HCT116 (cell line): ENCODE measurements around the gene CLN6. TPM values are rescaled to one million over a fixed set of nuclear protein-coding genes. Genes with fewer than 3 reads are reported as not detected.

Experiments used
- ATAC-seq: fragments of 200-7000 bp; cut with Tn5 transposase; 2 replicates; pipeline ENCODE4 v1.9.1; 2020; ENCODE audit warnings: mild to moderate bottlenecking, moderate library complexity
- BruUV-seq: library from RNA; stranded (reverse); fragments of 400-500 nt; replicated peaks from 2 replicates; lab custom pipeline; 2021; lab: Mats Ljungman, UMichigan
- CTCF ChIA-PET: fragments of 300-600 bp; sonication (Branson Sonifier 250); formaldehyde crosslinking; loops from one replicate; lab custom pipeline; 2021; ENCODE audit warnings: antibody characterized with exemption; lab: Charles Lee
- POLR2A ChIA-PET: fragments of 300-600, 350-600 bp; sonication (Branson Sonifier 250); formaldehyde crosslinking; loops from one replicate; lab custom pipeline; 2021; ENCODE audit warnings: antibody characterized with exemption; lab: Charles Lee
- RAD21 ChIA-PET, 2 experiments: fragments of 300-600 bp; sonication (Branson Sonifier 250); formaldehyde crosslinking; loops; one replicate each; lab custom pipeline; 2023; ENCODE audit warnings: low total read pairs in 2 of 2; ENCODE audit not compliant: uncharacterized antibody in 2 of 2, unreplicated experiment in 2 of 2, low non-redundant PET in 1 of 2; lab: Charles Lee
- DNase-seq: peaks from one replicate; pipeline ENCODE4 v3.0.0-alpha.2; 2010; ENCODE audit warnings: low read depth, low spot score
- H2AFZ ChIP-seq: fragments of 200-600 bp; shearing (Covaris generic), sonication (generic); 2 replicates; pipeline ENCODE4 v1.6.1; 2017; ENCODE audit warnings: low read depth, mixed run types, mixed read lengths, antibody characterized with exemption, low read length; ENCODE audit not compliant: poor library complexity, severe bottlenecking
- H3K27ac ChIP-seq: 2 replicates; pipeline ENCODE4 v1.5.1; 2012; ENCODE audit warnings: low read depth, low read length
- H3K27me3 ChIP-seq: fragments of 200-600 bp; sonication (generic); 2 replicates; pipeline ENCODE4 v1.6.1; 2016; ENCODE audit warnings: mixed run types, low read length, mixed read lengths; ENCODE audit not compliant: insufficient read depth
- H3K36me3 ChIP-seq, 2 experiments: fragments of 200-500 bp in 1 of 2; fragments of 200-600 bp in 1 of 2; sonication (Bioruptor generic) in 1 of 2; sonication (generic) in 1 of 2; 2 replicates each; pipeline versions ENCODE4 v1.5.1 to v1.6.1; 2014 to 2016; ENCODE audit warnings: low read length in 2 of 2, inconsistent platforms in 1 of 2, mixed read lengths in 1 of 2, mixed run types in 1 of 2; ENCODE audit not compliant: insufficient read depth in 2 of 2, control insufficient read depth in 1 of 2
- H3K4me1 ChIP-seq, 2 experiments: fragments of 200-600 bp in 1 of 2; sonication (generic) in 1 of 2; 2 replicates each; pipeline versions ENCODE4 v1.5.1 to v1.6.1; 2012 to 2017; ENCODE audit warnings: low read length in 2 of 2, inconsistent platforms in 1 of 2, mild to moderate bottlenecking in 1 of 2, mixed read lengths in 1 of 2, mixed run types in 1 of 2, moderate library complexity in 1 of 2; ENCODE audit not compliant: insufficient read depth in 2 of 2, control insufficient read depth in 1 of 2
- H3K4me2 ChIP-seq: fragments of 200-600 bp; sonication (generic); 2 replicates; pipeline ENCODE4 v1.6.1; 2017; ENCODE audit warnings: mixed run types, low read length, mixed read lengths
- H3K4me3 ChIP-seq, 2 experiments: fragments of 200-600 bp in 1 of 2; sonication (generic) in 1 of 2; replicated peaks in 1 of 2; 2 replicates each; pipeline ENCODE4 v1.5.1; 2011 to 2016; ENCODE audit warnings: low read length in 2 of 2, control low read depth in 1 of 2, low read depth in 1 of 2, mild to moderate bottlenecking in 1 of 2, mixed read lengths in 1 of 2, mixed run types in 1 of 2
- H3K79me2 ChIP-seq: fragments of 200-600 bp; sonication (generic); 2 replicates; pipeline ENCODE4 v1.6.1; 2017; ENCODE audit warnings: mild to moderate bottlenecking, mixed run types, low read length, moderate library complexity, mixed read lengths; ENCODE audit not compliant: insufficient read depth
- H3K9ac ChIP-seq: fragments of 200-600 bp; sonication (generic); 2 replicates; pipeline ENCODE4 v1.6.1; 2016; ENCODE audit warnings: low read length, mixed read lengths
- H3K9me2 ChIP-seq: fragments of 200-600 bp; sonication (generic), shearing (Covaris generic); 2 replicates; pipeline ENCODE4 v1.6.1; 2017; ENCODE audit warnings: mixed run types, mild to moderate bottlenecking, moderate library complexity; ENCODE audit not compliant: insufficient read depth
- H3K9me3 ChIP-seq, 2 experiments: fragments of 200-500 bp in 1 of 2; fragments of 200-600 bp in 1 of 2; sonication (Bioruptor generic) in 1 of 2; sonication (generic) in 1 of 2; 2 replicates each; pipeline ENCODE4 v1.6.1; 2014 to 2017; ENCODE audit warnings: low read length in 2 of 2, mixed read lengths in 2 of 2, inconsistent platforms in 1 of 2, low read depth in 1 of 2, mild to moderate bottlenecking in 1 of 2, mixed run types in 1 of 2, moderate library complexity in 1 of 2; ENCODE audit not compliant: control insufficient read depth in 1 of 2, insufficient read depth in 1 of 2
- H4K20me1 ChIP-seq: fragments of 200-600 bp; sonication (generic), shearing (Covaris generic); 2 replicates; pipeline ENCODE4 v1.6.1; 2017; ENCODE audit warnings: mixed run types, mild to moderate bottlenecking, moderate library complexity; ENCODE audit not compliant: insufficient read depth
- CEBPB ChIP-seq: IDR thresholded peaks from 2 replicates; pipeline ENCODE4 v1.6.1; 2012; ENCODE audit warnings: low read depth
- EGR1 ChIP-seq: IDR thresholded peaks from 2 replicates; pipeline ENCODE4 v1.6.1; 2012; ENCODE audit warnings: low read depth
- EZH2phosphoT487 ChIP-seq: fragments of 200-600 bp; IDR thresholded peaks from 2 replicates; pipeline ENCODE4 v1.6.1; 2018; ENCODE audit warnings: antibody characterized with exemption, borderline replicate concordance
- FOSL1 ChIP-seq: IDR thresholded peaks from 2 replicates; pipeline ENCODE4 v1.6.1; 2012; ENCODE audit warnings: low read depth
- JUND ChIP-seq: IDR thresholded peaks from 2 replicates; pipeline ENCODE4 v1.6.1; 2012
- RAD21 ChIP-seq: IDR thresholded peaks from 2 replicates; pipeline ENCODE4 v1.6.1; 2012; ENCODE audit warnings: low read depth, mild to moderate bottlenecking
- SIN3A ChIP-seq: IDR thresholded peaks from 2 replicates; pipeline ENCODE4 v1.6.1; 2012; ENCODE audit warnings: low read depth
- SRF ChIP-seq: IDR thresholded peaks from 2 replicates; pipeline ENCODE4 v1.6.1; 2012; ENCODE audit warnings: low read depth
- TCF7L2 ChIP-seq: IDR thresholded peaks from 2 replicates; pipeline ENCODE4 v1.7.0; 2011; ENCODE audit warnings: borderline replicate concordance, inconsistent platforms; ENCODE audit not compliant: insufficient read depth, insufficient read length; ENCODE audit errors: extremely low read depth
- YY1 ChIP-seq: IDR thresholded peaks from 2 replicates; pipeline ENCODE4 v1.6.1; 2011; ENCODE audit warnings: low read length, low read depth, moderate library complexity, mild to moderate bottlenecking; ENCODE audit not compliant: insufficient replicate concordance; ENCODE audit errors: extremely low read depth
- ZFX ChIP-seq: fragments of 450-650 bp; IDR thresholded peaks from 2 replicates; pipeline ENCODE4 v1.6.1; 2017
- ZNF274 ChIP-seq: fragments of 200-500 bp; sonication (Bioruptor generic); IDR thresholded peaks from 2 replicates; pipeline ENCODE4 v1.6.1; 2014; ENCODE audit warnings: mild to moderate bottlenecking, low read depth, low read length, inconsistent platforms
- intact Hi-C: fragments of 100-400 bp; cut with micrococcal nuclease; formaldehyde crosslinking; loops from 2 replicates; pipeline ENCODE4 v1.10.0; 2022
- total RNA-seq: library from RNA; stranded (reverse); gene quantifications from one replicate; pipeline ENCODE4 v1.2.1, GENCODE V29; 2021; ENCODE audit not compliant: unreplicated experiment
- TF ChIP-seq, protein P1 (sequence below), 3 experiments: fragments of 200-600 bp in 1 of 3; sonication (generic) in 1 of 3; IDR thresholded peaks in 2 of 3; conservative IDR thresholded peaks in 1 of 3; 2 replicates each; pipeline ENCODE4 v1.5.1; 2012 to 2017; ENCODE audit warnings: low read depth in 2 of 3, low read length in 2 of 3, antibody characterized with exemption in 1 of 3, borderline replicate concordance in 1 of 3, control low read depth in 1 of 3, mild to moderate bottlenecking in 1 of 3, mixed read lengths in 1 of 3, mixed run types in 1 of 3, moderate library complexity in 1 of 3; ENCODE audit not compliant: insufficient read depth in 1 of 3
- TF ChIP-seq, protein P2 (sequence below): IDR thresholded peaks from 2 replicates; pipeline ENCODE4 v1.6.1; 2012
- TF ChIP-seq, protein P3 (sequence below): IDR thresholded peaks from 2 replicates; pipeline ENCODE4 v1.6.1; 2012
- TF ChIP-seq, protein P4 (sequence below): IDR thresholded peaks from 2 replicates; pipeline ENCODE4 v1.6.1; 2012; ENCODE audit warnings: low read depth

Gene CLN6
- total RNA-seq, 1 experiment from 2014 or later, result 44.1 TPM

DNA sequence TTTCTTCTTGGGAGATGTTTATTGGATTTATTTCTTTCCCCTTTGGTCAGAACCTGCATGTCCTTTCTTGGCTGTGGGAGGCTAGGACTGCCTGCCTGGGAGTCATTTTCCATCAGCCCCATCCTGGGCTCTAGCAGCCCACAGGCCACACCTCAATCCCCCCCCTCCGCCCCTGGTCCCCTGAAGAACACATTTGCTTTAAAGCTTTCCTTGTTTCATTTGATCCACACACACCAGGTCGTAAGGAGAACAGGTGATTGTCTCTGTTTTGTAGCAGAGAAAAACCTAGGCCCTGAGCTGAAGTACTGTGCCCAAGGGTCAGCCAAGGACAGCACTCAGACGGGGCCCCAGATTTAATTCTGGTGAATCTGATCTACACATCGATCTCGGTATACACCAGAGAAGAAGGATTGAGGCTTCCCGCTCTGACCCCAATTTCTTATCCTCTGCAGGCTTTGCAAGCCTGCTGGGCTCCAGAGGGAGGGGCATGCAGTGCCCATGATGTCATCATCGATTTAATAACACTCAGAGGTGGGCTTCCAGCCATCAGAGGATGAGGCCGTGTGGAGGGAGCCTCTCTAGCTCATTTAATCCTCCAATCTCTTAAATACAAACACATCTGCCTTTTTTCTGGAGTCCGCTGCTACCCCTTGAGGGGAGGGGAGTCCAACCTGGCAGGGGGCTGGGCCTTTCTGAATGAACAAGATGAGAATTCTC, 1.7 kb upstream of the CLN6 start:
- Histone ChIP-seq H3K27ac (no peak overlapping the region), H3K9ac (no peak overlapping the region), H2AFZ (no peak overlapping the region), H3K36me3 (no peaks in the 10 kb centered on the region), H3K4me2 (no peak overlapping the region), H3K79me2 (peaks cover 31% of the 10 kb centered on the region), H4K20me1 (no peaks in the 10 kb centered on the region), H3K4me3 (no peak overlapping the region), H3K9me3 (no peaks in the 10 kb centered on the region), H3K9me2 (no peaks in the 10 kb centered on the region), H3K4me1 (peaks cover 10 to 32% of the 10 kb centered on the region in 2 experiments; a peak in 3 of 4 replicates), H3K27me3 (no peaks in the 10 kb centered on the region)
- intact Hi-C loops, result no loop called here
- CTCF ChIA-PET, result no interaction called here
- POLR2A ChIA-PET, result interaction anchor here (1.3 kb wide), 1 partner anchor 11 kb away, joined by 4 read pairs; no protein-coding TSS in a partner anchor
- ATAC-seq, result no peak
- TF ChIP-seq, protein P1, sequence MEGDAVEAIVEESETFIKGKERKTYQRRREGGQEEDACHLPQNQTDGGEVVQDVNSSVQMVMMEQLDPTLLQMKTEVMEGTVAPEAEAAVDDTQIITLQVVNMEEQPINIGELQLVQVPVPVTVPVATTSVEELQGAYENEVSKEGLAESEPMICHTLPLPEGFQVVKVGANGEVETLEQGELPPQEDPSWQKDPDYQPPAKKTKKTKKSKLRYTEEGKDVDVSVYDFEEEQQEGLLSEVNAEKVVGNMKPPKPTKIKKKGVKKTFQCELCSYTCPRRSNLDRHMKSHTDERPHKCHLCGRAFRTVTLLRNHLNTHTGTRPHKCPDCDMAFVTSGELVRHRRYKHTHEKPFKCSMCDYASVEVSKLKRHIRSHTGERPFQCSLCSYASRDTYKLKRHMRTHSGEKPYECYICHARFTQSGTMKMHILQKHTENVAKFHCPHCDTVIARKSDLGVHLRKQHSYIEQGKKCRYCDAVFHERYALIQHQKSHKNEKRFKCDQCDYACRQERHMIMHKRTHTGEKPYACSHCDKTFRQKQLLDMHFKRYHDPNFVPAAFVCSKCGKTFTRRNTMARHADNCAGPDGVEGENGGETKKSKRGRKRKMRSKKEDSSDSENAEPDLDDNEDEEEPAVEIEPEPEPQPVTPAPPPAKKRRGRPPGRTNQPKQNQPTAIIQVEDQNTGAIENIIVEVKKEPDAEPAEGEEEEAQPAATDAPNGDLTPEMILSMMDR (IDR thresholded peaks at IDR 0.05 in 2 of 3, conservative IDR thresholded peaks at IDR 0.05 in 1 of 3; ENCODE audit: borderline replicate concordance in 1 of 3, insufficient read depth in 1 of 3, low read depth in 2 of 3, low read length in 2 of 3), result no peak
- TF ChIP-seq JUND (no peak), FOSL1 (no peak), RAD21 (no peak), EGR1 (no peak), YY1 (no peak), ZNF274 (no peak), EZH2phosphoT487 (no peak), SRF (no peak), CEBPB (no peak), ZFX (no peak), SIN3A (no peak), TCF7L2 (no peak)
- TF ChIP-seq, protein P2, sequence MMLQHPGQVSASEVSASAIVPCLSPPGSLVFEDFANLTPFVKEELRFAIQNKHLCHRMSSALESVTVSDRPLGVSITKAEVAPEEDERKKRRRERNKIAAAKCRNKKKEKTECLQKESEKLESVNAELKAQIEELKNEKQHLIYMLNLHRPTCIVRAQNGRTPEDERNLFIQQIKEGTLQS, result no peak
- TF ChIP-seq, protein P3, sequence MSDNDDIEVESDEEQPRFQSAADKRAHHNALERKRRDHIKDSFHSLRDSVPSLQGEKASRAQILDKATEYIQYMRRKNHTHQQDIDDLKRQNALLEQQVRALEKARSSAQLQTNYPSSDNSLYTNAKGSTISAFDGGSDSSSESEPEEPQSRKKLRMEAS, result no peak
- TF ChIP-seq, protein P4, sequence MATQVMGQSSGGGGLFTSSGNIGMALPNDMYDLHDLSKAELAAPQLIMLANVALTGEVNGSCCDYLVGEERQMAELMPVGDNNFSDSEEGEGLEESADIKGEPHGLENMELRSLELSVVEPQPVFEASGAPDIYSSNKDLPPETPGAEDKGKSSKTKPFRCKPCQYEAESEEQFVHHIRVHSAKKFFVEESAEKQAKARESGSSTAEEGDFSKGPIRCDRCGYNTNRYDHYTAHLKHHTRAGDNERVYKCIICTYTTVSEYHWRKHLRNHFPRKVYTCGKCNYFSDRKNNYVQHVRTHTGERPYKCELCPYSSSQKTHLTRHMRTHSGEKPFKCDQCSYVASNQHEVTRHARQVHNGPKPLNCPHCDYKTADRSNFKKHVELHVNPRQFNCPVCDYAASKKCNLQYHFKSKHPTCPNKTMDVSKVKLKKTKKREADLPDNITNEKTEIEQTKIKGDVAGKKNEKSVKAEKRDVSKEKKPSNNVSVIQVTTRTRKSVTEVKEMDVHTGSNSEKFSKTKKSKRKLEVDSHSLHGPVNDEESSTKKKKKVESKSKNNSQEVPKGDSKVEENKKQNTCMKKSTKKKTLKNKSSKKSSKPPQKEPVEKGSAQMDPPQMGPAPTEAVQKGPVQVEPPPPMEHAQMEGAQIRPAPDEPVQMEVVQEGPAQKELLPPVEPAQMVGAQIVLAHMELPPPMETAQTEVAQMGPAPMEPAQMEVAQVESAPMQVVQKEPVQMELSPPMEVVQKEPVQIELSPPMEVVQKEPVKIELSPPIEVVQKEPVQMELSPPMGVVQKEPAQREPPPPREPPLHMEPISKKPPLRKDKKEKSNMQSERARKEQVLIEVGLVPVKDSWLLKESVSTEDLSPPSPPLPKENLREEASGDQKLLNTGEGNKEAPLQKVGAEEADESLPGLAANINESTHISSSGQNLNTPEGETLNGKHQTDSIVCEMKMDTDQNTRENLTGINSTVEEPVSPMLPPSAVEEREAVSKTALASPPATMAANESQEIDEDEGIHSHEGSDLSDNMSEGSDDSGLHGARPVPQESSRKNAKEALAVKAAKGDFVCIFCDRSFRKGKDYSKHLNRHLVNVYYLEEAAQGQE, result no peak
- no peak for DNase-seq
- RAD21 ChIA-PET, result no interaction called here
- BruUV-seq, result no TSS peak
